HT1080 (cell line): Measurements from ENCODE around the gene MS4A10. TPM values are rescaled to one million over a fixed set of nuclear protein-coding genes. Genes with fewer than 3 reads are reported as not detected.
A peak's percentile ranks its signal among the peaks of the same experiment; 100 is the strongest.

ENCODE experiments used
- DNase-seq: peaks from one replicate; pipeline ENCODE4 v3.0.0-alpha.2; 2015; ENCODE audit warnings: low read depth
- total RNA-seq: library from RNA; depleted of rRNA; stranded (reverse); fragments of >200 nt; shearing (Covaris generic); gene quantifications from 2 replicates; pipeline ENCODE4 v1.2.3, GENCODE V29; 2014

MS4A10 gene
- total RNA-seq, 1 experiment from 2014 or later, result not detected

GRCh38 chr11:60785806-60786361, 751 bp downstream of the MS4A10 start:
- no peak for DNase-seq

GRCh38 chr11:60786811-60787567, 1.9 kb downstream of the MS4A10 start:
- peak; percentile 58 for DNase-seq

- DNase-seq, result no peak
Observed at GRCh38 chr11:60788401-60789125, 3.4 kb downstream of the MS4A10 start.

GRCh38 chr11:60790726-60791125, 5.6 kb downstream of the MS4A10 start:
- no peak for DNase-seq

GRCh38 chr11:60791153-60791933, 6.2 kb downstream of the MS4A10 start:
- DNase-seq, result no peak

GRCh38 chr11:60792521-60792920, 7.4 kb downstream of the MS4A10 start:
- DNase-seq, result no peak

- no peak for DNase-seq
Observed at GRCh38 chr11:60795291-60795690, 10.2 kb downstream of the MS4A10 start.

GRCh38 chr11:60797846-60798630, 12.9 kb downstream of the MS4A10 start:
- no peak for DNase-seq

GRCh38 chr11:60798631-60799030, 13.5 kb downstream of the MS4A10 start:
- no peak for DNase-seq

- DNase-seq, result no peak
Observed at GRCh38 chr11:60801194-60801593, 16.1 kb downstream of the MS4A10 start.

- no peak for DNase-seq
Observed at GRCh38 chr11:60803273-60803936, 18.3 kb downstream of the MS4A10 start.

- no peak for DNase-seq
Observed at GRCh38 chr11:60809249-60809648, 24.1 kb downstream of the MS4A10 start.

GRCh38 chr11:60809691-60810090, 24.6 kb downstream of the MS4A10 start:
- DNase-seq, result no peak

- no peak for DNase-seq
Observed at GRCh38 chr11:60810151-60810550, 25.0 kb downstream of the MS4A10 start.

- DNase-seq, result no peak
Observed at GRCh38 chr11:60810569-60810968, 25.4 kb downstream of the MS4A10 start.

- no peak for DNase-seq
Observed at GRCh38 chr11:60813324-60813723, 28.2 kb downstream of the MS4A10 start.

- no peak for DNase-seq
Observed at GRCh38 chr11:60814112-60814511, 29.0 kb downstream of the MS4A10 start.

GRCh38 chr11:60816590-60817157, 31.5 kb downstream of the MS4A10 start:
- DNase-seq, result no peak

- no peak for DNase-seq
Observed at GRCh38 chr11:60818057-60818456, 32.9 kb downstream of the MS4A10 start.
